HG02943 (cell line): ENCODE results near the gene ZNF718.
"Not testable (repeated sequence)": the region's sequence is repeated elsewhere in the genome, so short reads cannot be mapped to it uniquely, and the experiment has no call there.

Experiments
- ATAC-seq: cut with Tn5 transposase; IDR thresholded peaks from one replicate; pipeline ENCODE4 v1.9.1; 2021; ENCODE audit warnings: mild to moderate bottlenecking, low read depth, moderate library complexity; ENCODE audit not compliant: unreplicated experiment

The ZNF718 gene

DNA sequence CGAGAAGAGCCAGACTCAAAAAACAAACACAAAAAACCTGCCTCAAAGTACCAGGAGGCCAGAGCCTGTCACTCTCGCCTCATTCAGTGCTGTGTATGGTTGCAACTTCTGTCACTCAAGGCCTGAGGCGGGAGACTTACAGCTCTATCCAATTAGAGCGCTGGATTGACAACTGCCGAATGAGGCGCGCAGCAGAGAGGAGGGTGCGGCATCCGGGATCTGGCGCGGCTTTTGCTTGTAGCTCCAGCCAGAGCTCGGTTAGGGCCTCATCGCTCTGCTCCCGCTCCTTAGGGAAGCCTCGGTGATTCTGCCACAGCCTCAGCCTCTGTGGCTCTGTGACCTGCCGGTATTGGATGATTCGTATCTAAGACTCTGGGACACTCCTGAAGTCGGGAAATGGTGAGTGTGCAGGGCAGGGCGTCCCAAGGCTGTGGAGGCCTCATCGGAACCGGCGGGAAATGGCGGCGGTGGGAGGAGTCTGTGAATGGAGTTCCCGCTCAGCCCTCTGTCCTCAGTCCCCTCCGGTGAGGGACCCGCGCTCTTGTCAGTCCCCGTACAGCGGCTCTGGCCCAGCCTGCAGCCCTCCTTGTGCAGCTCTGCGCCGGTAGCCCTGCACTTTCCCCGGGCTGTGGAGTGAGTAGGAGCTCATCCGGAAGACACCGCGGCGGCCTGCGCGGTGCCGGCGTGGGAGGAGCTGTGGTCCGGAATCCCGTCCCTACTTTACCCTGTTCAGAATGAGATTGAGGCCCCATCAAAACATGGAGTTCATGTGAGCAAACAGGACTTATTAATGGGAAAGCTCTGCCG is at the start of gene ZNF718:
Gene ZNF718 (plus strand): TSS at position 227 of the 807 bp plus-strand sequence. CDS start 170 bp downstream, at position 397.
- peak; percentile 99 for ATAC-seq

DNA sequence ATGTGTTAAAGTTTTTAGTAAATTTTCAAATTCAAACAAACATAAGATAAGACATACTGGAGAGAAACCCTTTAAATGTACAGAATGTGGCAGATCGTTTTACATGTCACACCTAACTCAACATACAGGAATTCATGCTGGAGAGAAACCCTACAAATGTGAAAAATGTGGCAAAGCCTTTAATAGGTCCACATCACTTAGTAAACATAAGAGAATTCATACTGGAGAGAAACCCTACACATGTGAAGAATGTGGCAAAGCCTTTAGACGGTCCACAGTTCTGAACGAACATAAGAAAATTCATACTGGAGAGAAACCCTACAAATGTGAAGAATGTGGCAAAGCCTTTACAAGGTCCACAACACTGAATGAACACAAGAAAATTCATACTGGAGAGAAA is 38.4 kb upstream of the ZNF718 start:
- no peak for ATAC-seq

DNA sequence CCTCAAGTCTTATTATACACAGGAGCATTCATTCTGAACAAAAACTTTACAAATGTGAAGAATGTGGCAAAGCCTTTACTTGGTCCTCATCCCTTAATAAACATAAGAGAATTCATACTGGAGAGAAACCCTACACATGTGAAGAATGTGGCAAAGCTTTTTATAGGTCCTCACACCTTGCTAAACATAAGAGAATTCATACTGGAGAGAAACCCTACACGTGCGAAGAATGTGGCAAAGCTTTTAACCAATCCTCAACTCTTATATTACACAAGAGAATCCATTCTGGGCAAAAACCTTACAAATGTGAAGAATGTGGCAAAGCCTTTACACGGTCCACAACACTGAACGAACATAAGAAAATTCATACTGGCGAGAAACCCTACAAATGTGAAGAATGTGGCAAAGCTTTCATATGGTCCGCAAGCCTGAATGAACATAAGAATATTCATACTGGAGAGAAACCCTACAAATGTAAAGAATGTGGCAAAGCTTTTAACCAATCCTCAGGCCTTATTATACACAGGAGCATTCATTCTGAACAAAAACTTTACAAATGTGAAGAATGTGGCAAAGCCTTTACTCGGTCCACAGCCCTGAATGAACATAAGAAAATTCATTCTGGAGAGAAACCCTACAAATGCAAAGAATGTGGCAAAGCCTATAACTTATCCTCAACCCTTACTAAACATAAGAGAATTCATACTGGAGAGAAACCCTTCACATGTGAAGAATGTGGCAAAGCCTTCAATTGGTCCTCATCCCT is 37.6 kb upstream of the ZNF718 start:
- not testable (repeated sequence) for ATAC-seq

DNA sequence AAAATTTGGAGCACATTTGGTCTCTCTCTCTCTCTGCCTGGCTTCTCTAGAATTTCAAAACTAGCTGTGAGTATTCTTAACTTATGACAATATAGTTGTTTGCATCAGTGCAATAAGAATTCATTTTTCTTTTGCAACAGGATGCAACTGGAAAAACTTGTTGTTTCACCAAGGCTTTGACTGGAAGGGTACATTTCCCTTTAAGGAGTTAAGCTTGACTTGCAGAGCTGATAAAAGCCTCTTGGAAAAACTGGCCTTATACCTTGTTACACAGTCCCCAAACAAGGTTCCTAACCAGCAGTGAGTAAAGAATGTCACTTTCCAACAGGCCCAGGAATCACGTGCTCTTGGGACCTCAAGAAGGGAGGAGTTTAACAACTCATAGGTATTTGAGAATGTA is 25.9 kb upstream of the ZNF718 start:
- ATAC-seq, result no peak

DNA sequence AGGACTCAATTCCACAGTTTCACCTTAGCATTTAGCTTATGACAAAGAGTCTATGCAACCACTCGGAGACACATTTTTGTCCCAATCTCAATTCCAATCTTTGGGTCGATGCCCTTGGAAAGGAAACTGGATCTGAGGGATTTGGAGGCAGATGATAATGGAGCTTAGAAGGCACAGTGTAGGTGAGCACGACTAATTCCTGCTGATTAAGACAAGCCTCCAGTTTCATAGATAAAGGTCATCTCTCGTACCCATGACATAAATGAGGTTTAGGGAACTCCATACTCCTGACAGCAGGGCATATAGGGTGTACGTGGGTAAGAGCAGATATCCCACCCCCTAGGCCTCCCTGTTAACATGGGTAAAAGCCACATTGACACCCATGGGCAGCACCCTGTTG is 24.4 kb upstream of the ZNF718 start:
- ATAC-seq, result no peak

DNA sequence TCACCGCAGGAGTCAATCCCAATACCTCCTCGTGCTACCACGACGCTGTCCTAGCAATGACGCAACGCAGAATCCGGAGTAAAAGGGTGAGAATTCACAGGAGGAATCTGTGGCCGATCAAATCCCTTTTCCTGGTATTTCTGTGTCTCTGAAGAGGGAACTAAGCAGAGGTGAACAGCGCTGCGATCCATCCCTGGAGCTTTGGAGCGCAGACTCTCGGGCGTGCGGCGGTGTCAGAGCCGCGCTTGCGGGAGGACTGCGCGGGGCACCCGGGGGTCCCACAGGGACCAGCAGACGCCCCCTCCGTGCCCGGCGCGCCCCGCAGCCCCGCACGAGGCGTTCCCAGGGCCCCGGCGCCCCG is 17.2 kb upstream of the ZNF718 start:
- no peak for ATAC-seq

DNA sequence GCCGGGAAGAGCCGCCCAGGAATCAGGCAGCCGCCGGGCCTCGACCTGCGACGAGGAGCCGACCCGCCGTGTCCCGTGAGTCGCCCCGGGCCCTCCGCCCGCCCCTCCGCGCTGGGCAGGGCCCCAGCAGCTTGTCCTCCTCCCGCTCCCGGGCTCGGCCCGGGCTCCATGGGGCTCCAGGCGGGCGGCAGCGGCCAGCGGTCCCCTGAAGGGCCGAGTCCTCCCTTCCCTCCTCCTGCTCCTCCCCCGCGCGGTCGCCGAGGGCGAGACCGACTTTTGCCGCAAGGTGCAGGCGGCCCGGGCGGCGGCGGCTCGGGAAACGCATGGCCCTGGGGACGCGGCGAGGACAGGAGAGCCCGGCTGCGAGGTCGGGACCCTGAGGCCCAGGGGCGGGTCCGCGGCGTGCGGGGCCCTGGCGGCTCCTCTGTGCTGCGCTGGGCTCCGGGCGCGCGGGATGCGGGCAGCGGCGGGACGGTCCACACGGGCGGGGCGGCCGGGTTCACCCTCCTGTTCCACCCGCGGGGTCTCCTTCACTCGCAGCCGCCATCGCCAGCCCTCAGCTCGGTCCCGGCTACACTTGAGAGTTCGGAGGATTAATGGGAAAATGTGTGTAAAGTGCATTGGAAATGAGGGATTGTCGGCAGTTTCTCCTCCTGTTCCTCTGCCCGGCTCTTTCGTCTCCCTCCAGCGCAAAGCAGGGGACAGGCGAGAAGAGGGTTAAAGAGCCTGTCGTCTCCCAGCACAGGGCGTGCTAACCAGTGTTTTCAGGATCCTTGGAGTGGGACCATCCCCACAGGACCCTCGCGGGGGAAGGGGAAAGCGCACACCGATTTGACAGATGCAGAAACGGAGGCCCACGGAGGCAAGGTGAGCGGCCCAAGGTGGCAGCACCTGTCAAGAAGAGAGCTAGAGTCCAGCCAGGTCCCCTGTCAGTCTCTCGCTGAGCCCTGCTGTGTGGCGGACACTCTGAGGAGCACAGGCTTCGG is 16.6 kb upstream of the ZNF718 start:
- no peak for ATAC-seq

DNA sequence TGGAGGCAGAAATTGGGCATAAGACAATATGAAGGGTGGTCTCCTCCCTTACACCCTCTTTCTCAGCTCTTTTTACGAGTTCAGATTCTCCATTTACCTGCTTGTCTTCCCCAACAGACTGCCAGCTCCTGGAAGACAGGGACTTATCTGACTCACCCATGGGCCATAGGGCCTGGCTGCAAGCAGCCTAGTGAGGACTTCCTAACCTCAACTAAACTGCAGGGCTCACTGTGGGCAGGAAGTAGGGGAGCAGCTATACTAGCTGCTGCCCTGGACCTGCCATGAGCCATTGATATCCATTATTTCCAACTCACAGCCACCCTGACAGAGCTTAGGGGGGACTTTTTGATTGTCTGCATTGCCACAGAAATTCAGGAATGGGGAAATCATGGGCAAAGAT is 11.5 kb upstream of the ZNF718 start:
- ATAC-seq, result no peak

DNA sequence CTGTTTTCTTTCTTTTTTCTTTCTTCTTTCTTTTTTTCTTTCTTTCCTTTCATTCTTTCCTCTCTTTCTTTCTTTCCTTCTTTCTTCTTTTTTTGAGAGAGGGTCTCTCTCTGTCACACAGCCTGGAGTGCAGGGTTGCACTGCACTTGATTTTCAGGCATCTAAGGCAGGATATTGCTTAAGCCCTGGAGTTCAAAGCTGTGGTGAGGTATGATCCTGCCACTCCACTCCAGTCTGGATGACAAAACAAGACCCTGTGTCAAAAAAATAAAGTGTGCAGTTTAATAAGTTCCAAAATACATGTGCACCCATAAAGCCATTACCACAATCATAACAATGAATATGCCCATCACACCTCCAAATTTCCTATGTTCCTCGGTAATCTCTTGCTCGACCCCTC is 10.6 kb upstream of the ZNF718 start:
- no peak for ATAC-seq

DNA sequence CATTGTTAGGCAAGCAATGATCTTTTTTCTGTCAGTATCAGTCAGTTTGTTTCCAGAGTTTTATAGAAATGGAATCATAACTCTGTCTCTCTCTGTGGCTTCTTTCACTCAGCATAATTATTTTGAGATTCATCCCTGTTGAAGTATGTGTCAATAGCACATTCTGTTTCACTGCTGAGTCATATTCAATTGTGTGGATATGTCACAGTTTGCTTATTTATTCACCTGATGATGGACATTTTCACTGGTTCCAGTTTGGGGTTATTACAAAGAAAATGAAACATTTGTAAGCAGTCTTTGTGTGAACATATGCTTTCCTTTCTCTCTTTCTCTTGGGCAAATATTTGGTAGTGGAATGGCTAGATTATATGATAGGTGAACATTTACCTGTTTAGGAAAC is 10.2 kb upstream of the ZNF718 start:
- no peak for ATAC-seq

DNA sequence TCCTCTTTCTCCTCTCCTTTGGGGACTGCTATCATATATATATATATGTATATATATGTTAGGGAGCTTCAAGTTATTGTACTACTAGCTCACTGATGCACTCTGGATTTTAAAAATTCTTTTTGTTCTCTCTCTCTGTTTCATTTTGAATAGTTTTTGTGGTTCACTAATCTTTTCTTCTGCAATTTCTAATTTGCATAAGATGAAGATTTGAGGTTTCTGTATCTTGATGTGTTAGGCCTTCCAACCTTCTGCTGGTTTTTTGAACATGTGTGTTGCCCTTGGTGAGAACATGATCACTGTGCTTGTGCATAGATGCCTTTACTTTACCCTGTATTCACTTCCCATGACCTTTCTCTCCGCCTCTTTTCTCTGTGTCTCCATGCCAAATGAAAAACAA is 7.8 kb upstream of the ZNF718 start:
- no peak for ATAC-seq

DNA sequence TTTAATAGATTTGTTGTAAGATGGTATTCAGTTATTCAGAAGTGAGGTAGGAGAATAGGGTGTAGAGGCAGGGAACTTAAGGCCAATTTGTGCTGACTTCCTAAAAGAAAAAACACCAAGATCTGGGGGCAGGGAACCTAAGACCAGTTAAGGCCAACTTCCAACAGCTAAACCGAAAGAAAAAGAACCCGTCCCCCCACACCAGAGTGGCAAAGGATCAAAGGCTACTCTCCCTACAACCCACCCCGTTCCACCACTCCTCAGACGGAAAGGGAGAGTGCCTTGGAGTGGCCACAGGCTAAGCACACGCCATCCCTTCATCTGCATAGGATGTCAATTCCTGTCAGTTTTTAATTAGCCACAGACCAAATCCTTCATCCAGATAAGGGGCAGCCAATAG is 3.7 kb upstream of the ZNF718 start:
- ATAC-seq, result no peak

DNA sequence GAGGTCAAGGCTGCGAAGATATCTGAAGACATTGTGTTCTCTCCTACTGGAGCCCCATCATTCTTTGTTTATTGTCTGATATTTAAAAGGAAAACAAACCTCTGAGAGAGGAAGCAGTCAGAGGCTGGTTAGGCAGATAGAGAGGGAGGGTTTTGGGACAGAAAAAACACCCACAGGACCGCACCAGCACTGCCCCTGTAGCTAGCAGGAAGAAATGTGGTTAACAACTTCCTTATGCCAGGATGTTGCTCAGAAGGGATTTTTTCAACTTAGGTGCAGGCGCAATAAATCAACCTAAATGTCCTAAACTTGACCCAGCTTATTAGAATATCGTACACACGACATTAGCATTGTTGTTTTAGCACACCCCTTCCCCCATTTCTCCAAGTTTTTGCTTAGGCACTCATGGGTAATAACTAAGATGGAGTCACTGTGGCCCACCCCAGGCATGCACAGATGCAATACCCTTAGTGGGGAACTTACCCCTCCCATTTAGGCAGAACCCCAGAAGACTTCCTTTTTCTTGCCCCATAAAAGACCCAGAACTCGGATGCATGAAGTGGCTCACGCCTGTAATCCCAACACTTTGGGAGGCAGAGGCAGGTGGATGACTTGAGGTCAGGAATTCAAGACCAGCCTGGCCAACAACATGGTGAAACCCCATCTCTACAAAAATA is 2.8 kb upstream of the ZNF718 start:
- ATAC-seq, result no peak

DNA sequence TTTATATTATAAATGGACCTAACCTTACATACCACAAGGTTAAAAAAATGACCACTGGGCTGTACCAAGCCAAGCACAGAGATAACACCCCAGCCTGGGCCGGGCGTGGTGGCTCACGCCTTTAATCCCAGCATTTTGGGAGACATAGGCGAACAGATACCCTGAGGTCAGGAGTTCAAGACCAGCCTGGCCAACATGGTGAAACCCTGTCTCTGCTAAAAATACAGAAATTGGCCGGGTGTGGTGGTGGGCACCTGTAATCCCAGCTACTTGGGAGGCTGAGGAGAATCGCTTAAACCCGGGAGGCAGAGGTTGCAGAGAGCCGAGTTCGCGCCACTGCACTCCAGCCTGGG is 403 bp upstream of the ZNF718 start:
- not testable (repeated sequence) for ATAC-seq

DNA sequence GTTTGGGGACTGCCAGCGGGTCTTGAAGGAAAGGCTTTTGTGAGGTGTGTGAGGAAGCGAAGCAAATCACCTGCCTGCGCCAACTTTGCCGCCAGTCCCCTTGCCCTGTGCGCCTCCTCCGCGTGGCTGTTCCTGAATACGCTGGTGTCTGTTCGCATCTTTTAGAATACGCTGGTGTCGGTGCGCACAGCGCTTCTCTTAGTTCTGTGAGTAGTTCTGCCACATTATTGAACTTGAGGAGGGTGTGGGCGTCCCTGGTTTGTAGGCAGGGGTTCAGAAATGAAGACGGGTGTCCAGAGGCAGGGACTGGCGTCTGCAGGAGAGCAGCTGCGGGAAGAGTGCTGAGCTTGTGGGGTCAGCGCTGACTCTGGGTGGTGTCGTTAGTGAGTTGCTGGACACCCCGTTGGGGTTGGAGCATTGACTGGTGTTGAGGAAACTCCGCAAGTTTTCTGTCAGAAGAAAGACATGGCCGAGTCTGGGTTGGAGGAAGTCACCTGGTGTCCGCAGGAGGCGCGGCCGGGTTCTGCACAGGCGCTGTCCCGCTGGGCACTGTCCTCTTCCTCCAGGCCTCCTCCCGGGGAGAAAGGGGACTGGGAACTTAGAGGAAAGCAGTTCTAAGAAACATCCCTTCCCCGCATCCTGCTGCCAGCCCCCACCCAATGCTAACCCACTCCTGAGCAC is 930 bp downstream of the ZNF718 start:
- peak; percentile 26 for ATAC-seq

DNA sequence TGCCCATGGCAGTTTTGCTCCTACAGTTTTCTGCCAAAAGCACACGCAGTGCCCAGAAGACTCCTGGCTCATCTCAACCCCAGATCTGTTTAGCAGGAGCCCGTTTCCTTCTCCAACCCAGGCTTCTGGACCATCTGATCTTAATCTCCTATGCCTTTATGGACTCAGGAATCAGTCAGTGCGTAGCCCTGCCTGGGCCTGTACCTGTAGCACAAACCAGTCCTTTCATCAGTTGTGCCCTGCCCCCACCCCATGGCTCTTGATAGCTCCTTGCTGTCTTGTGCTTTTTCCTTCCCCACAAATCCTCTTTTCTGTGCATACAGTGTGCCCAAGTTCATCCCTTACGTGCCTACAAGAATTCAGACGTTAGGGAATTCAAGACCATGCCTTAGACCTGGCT is 1.5 kb downstream of the ZNF718 start:
- no peak for ATAC-seq

DNA sequence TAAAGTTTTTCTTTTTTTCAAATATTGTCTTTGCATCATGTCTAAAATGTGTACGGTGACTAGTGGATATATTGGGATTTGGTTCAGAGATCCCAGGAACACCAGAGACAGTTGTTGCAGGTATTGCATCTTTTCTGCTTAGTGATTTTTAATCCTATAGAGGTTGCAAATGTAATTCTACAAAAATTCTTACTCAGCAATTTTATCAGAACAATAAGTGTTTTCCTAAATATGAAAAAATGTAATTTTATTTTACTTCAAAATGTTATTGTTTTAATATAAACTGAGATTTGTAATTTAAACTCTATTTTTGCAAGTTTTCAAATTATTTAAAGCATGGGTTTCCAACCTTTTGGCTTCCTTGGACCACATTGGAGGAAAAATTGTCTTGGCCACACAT is 8.2 kb downstream of the ZNF718 start:
- no peak for ATAC-seq

DNA sequence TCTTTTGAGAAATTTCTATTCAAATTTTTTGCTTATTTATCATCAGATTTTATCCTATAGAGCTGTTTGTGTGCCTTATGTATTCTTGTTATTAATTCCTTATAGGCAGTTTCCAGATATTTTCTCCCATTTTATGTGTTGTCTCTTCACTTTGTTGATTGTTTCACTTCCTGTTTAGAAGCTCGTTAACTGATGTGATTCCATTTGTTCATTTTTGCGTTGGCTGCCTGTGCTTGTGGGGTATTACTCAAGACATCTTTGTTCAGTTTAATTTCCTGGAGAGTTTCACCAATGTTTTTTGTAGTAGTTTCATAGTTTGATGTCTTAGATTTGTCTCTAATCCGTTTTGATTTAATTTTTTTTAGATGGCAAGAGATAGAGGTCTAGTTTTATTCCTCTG is 14.6 kb downstream of the ZNF718 start:
- no peak for ATAC-seq

DNA sequence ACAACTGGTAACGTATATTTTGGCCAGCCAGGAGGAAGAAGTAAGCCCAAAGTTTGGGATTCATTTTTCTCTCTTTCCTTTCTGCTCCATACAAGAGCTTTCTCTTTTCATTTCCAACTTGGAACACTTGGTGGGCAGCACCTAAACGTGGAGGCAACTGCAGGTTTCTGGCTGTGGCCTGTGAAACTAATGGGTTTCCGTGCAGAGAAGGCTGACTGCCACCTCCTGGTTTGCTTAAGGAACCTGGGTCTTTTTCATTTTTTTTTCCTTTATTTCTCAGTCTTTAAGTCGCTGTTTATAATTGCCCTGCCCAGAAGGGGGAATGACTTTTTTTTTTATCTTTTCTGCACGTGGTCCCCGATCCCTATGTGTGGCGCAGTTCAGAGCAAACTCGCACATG is 15.4 kb downstream of the ZNF718 start:
- ATAC-seq, result no peak

DNA sequence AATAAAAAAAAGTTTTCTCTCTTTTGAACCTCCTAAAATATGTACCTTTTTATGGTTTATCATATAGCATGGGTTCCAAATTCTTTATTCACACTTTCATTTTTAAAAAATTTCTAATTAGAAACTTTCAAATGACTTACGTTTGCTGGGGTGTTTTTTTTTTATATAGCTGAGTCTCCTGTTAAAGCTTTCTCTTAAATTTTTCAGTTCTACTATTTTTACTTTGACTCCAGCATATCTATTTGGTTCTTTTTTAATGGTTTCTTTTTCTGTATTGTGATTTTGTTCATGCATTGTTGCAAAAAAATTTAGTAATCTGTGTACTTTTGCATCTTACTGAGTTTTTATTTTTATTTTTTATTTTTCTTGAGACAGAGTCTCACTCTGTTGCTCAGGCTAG is 22.3 kb downstream of the ZNF718 start:
- ATAC-seq, result no peak
